Prostate gland (tissue), 2 donors: Measurements from ENCODE around the gene DNMT1.

Source experiments
- POLR2A ChIP-seq: fragments of 450-650 bp; IDR thresholded peaks from one replicate; pipeline ENCODE4 v1.6.1; 2016; ENCODE audit warnings: antibody characterized with exemption, mild to moderate bottlenecking
- POLR2AphosphoS5 ChIP-seq: sonication (generic); formaldehyde crosslinking; IDR thresholded peaks from one replicate; pipeline ENCODE4 v1.6.1; 2017; ENCODE audit warnings: antibody characterized with exemption
- TF ChIP-seq, protein P1 (sequence below), 4 experiments: fragments of 200-600 bp in 2 of 4; fragments of 450-650 bp in 2 of 4; sonication (generic) in 2 of 4; IDR thresholded peaks; 1 replicate in 3 of 4; 2 replicates in 1 of 4; pipeline ENCODE4 v1.5.1; 2016 to 2019; ENCODE audit warnings: antibody characterized with exemption in 4 of 4, mild to moderate bottlenecking in 2 of 4, moderate library complexity in 2 of 4

DNA sequence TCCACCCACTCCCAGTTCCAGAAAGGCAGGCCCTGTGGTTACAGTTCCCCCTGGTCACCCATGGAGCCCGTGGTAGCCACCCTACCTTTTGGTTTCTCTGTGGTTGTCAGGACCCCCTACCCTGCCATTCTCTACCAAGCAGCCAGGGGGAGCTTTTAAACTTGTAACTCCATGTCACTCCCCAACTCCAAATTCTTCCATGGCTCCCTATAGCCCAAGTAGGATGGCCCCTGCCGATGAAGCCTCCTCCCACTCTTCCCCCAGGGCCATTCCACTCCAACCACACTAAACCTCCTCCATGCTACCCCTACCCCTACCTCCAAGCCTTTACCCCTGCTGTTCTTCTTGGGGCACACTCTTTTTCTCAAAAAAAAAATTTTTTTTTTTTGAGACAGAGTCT lies 34.2 kb upstream of the DNMT1 start:
- TF ChIP-seq, protein P1, sequence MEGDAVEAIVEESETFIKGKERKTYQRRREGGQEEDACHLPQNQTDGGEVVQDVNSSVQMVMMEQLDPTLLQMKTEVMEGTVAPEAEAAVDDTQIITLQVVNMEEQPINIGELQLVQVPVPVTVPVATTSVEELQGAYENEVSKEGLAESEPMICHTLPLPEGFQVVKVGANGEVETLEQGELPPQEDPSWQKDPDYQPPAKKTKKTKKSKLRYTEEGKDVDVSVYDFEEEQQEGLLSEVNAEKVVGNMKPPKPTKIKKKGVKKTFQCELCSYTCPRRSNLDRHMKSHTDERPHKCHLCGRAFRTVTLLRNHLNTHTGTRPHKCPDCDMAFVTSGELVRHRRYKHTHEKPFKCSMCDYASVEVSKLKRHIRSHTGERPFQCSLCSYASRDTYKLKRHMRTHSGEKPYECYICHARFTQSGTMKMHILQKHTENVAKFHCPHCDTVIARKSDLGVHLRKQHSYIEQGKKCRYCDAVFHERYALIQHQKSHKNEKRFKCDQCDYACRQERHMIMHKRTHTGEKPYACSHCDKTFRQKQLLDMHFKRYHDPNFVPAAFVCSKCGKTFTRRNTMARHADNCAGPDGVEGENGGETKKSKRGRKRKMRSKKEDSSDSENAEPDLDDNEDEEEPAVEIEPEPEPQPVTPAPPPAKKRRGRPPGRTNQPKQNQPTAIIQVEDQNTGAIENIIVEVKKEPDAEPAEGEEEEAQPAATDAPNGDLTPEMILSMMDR (IDR thresholded peaks at IDR 0.05): peak in 3 of 4 experiments; percentile 29 to 40 (median 37)
- TF ChIP-seq POLR2AphosphoS5 (no peak), POLR2A (no peak)
